Spleen (tissue), 11 donors: ENCODE measurements around the gene GNAZ. TPM values are rescaled to one million over a fixed set of nuclear protein-coding genes. Genes with fewer than 3 reads are reported as not detected.

ENCODE experiments used
- DNase-seq: peaks from one replicate; pipeline ENCODE4 v3.0.0-alpha.2; 2020
- H3K27ac ChIP-seq, 8 donors: fragments of 200-600 bp; sonication (generic) in 7 of 8; 1 replicate in 4 of 8; 2 replicates in 4 of 8; pipeline versions ENCODE4 v1.5.0 to v1.8.0; 2016 to 2021; ENCODE audit warnings: inconsistent platforms in 4 of 8, mild to moderate bottlenecking in 4 of 8, moderate library complexity in 1 of 8
- H3K27me3 ChIP-seq, 7 donors: fragments of 200-600 bp; sonication (generic) in 6 of 7; replicated peaks in 1 of 7; 1 replicate in 4 of 7; 2 replicates in 3 of 7; pipeline versions ENCODE4 v1.5.0 to v1.8.0; 2016 to 2021; ENCODE audit warnings: inconsistent platforms in 3 of 7, mild to moderate bottlenecking in 1 of 7
- H3K36me3 ChIP-seq, 6 donors: fragments of 200-600 bp; sonication (generic) in 5 of 6; 1 replicate in 4 of 6; 2 replicates in 2 of 6; pipeline versions ENCODE4 v1.5.0 to v1.8.0; 2016 to 2021; ENCODE audit warnings: inconsistent platforms in 2 of 6
- H3K4me1 ChIP-seq, 6 donors: fragments of 200-600 bp; sonication (generic) in 5 of 6; 1 replicate in 3 of 6; 2 replicates in 3 of 6; pipeline versions ENCODE4 v1.5.0 to v1.8.0; 2016 to 2021; ENCODE audit warnings: inconsistent platforms in 3 of 6
- H3K4me3 ChIP-seq, 8 donors: fragments of 200-600 bp; sonication (generic) in 7 of 8; 1 replicate in 4 of 8; 2 replicates in 4 of 8; pipeline versions ENCODE4 v1.5.0 to v1.8.0; 2016 to 2021; ENCODE audit warnings: inconsistent platforms in 4 of 8, mild to moderate bottlenecking in 4 of 8, moderate library complexity in 2 of 8
- H3K9me3 ChIP-seq, 8 donors: fragments of 200-600 bp; sonication (generic) in 7 of 8; 1 replicate in 4 of 8; 2 replicates in 4 of 8; pipeline versions ENCODE4 v1.5.0 to v1.8.0; 2016 to 2021; ENCODE audit warnings: inconsistent platforms in 4 of 8
- POLR2A ChIP-seq, 3 donors: fragments of 450-650 bp; IDR thresholded peaks; one replicate each; pipeline ENCODE4 v1.5.1; 2017; ENCODE audit warnings: antibody characterized with exemption in 3 of 3, mild to moderate bottlenecking in 1 of 3
- POLR2AphosphoS5 ChIP-seq, 3 donors: sonication (generic); formaldehyde crosslinking; IDR thresholded peaks; one replicate each; pipeline ENCODE4 v1.5.1; 2017; ENCODE audit warnings: antibody characterized with exemption in 3 of 3
- WGBS, 5 donors: extraction: QIAGEN DNeasy Blood & Tissue Kit in 3 of 5; methylation state at CpG; one replicate each; pipeline versions ENCODE4 v1.1.5 to v1.1.7; 2013 to 2018; 5-methylcytosine and 5-hydroxymethylcytosine counted together
- intact Hi-C: fragments of 100-400 bp; cut with DNase I; formaldehyde crosslinking; loops from one replicate; pipeline ENCODE4 v1.15.0; 2023; ENCODE audit warnings: low total_unique reads
- polyA plus RNA-seq, 3 donors: library from polyadenylated mRNA; stranded (reverse); fragments of 200-250 nt; gene quantifications; one replicate each; pipeline ENCODE4 v1.2.1, GENCODE V29; 2013
- total RNA-seq, 7 donors: library from RNA; depleted of rRNA in 3 of 7; stranded (reverse); fragments of >200 nt in 3 of 7; fragmentation: NEBNext Ultra II Directional in 4 of 7; extraction: Animal tissue kit (Norgen Biotek cat#: 25700) in 4 of 7; gene quantifications; one replicate each; pipeline versions ENCODE4 v1.1.0 to v1.2.1, GENCODE V29; 2016 to 2021
- TF ChIP-seq, protein P1 (sequence below), 11 experiments: fragments of 200-600 bp in 7 of 11; fragments of 450-650 bp in 4 of 11; sonication (generic) in 4 of 11; IDR thresholded peaks in 8 of 11; conservative IDR thresholded peaks in 3 of 11; 1 replicate in 7 of 11; 2 replicates in 4 of 11; pipeline versions ENCODE4 v1.4.0 to v1.8.0; 2016 to 2021; ENCODE audit warnings: antibody characterized with exemption in 11 of 11, inconsistent platforms in 4 of 11, mild to moderate bottlenecking in 1 of 11
- donor health status: healthy with polysubstance abuse.
- donor health status: DM: no; HTN: no; CAD: no; lungs with moderate emphysema.
- donor health status: DM: no; HTN: no; CAD: no.
- donor health status: Bipolar disorder and iron deficiency.
- donor health status: healthy.
- donor health status: DM: no; HTN: no; CAD: no.
- donor health status: DM: yes; HTN: yes; CAD: no.

GNAZ gene
- total and polyA plus RNA-seq, 10 donors: 2.3 to 11.8 (median 6.8) TPM

DNA sequence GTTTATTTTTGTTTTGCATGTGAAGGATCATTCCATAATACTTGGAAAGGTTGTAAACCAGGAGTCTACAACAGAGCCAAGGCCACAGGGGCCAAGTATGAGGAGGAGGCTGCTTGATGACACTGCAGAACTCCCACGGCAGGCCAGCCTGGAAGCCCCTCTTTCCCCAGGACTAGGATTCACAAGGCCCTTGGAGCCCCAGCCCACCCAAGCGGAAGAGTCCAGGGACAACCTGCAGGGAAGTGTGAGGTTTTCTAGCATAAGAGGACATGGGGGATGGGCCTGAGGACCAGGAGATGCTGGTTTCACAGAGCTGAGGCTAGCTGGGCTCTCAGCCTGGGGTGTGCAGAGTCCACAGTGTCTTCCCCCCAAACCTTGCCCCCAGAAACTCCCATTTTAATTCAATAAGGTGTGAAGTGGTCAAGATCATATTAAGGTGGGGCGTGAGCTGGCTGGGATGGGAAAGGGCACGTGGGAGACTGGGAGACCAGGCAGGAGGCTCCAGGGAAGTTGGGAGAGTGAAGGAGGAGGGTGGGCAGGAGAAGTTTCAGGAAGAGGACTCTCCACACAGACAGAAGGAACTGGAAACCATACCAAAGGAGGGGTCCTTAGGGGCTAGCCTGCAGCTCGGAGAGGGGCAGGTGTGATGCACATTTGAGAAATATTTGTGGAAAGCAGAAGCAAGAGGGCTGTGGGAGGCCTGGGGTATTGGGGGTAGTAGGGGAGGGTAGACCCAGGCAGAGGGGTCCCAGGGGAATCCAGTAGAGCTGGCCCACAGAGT, 12.4 kb downstream of the GNAZ start:
- TF ChIP-seq POLR2AphosphoS5 (IDR thresholded peaks at IDR 0.05): no peak
- no peak overlapping the region for H3K4me3 ChIP-seq
- intact Hi-C loops: no loop called here
- no peak for DNase-seq
- H3K4me1 ChIP-seq: peaks cover 4 to 30% (median 13%) of the 10 kb centered on the region in 6 donors
- H3K36me3 ChIP-seq: no peaks in the 10 kb centered on the region
- H3K27ac ChIP-seq: no peak overlapping the region
- WGBS, 5 donors: 79 to 91% (median 85%) methylated on average over 5 of the region's 5 CpGs
- no peaks in the 10 kb centered on the region for H3K27me3 ChIP-seq
- H3K9me3 ChIP-seq: no peaks in the 10 kb centered on the region

DNA sequence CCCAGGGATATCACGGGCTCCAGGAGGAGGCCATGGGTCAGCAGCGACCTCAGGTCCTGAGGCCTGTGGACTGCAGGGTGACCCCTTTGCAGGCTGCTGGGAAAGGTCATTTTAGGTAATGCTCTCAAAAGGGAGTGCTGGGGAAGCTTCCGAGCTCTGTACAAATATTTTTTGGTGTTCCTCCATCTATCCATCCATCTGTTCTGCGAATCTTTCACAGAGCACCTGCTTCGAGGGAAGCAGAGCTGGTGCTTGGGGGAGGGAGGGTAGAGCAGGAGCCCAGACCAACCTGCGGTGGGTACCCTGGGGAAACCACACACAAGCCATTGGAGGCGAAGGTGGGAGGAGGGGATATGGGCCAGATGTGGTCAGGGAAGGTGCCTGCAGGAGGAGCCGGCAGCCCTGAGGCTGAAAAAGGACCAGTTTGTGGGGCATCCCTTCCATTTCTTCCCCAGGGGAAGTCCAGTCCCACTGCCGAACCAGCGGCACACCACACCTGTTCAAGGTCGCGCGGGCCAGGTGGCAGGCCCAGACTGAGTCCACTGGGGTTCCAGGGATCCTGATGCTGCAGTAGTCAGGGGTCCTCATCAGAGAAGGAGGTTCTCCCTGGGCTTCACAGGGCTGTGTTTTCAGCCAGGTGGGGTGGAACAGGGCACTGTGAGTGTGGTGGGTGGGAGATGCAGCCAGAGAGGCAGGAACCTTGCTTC, 13.1 kb downstream of the GNAZ start:
- TF ChIP-seq POLR2A (IDR thresholded peaks at IDR 0.05) (no peak), POLR2AphosphoS5 (IDR thresholded peaks at IDR 0.05) (no peak)
- TF ChIP-seq, protein P1, sequence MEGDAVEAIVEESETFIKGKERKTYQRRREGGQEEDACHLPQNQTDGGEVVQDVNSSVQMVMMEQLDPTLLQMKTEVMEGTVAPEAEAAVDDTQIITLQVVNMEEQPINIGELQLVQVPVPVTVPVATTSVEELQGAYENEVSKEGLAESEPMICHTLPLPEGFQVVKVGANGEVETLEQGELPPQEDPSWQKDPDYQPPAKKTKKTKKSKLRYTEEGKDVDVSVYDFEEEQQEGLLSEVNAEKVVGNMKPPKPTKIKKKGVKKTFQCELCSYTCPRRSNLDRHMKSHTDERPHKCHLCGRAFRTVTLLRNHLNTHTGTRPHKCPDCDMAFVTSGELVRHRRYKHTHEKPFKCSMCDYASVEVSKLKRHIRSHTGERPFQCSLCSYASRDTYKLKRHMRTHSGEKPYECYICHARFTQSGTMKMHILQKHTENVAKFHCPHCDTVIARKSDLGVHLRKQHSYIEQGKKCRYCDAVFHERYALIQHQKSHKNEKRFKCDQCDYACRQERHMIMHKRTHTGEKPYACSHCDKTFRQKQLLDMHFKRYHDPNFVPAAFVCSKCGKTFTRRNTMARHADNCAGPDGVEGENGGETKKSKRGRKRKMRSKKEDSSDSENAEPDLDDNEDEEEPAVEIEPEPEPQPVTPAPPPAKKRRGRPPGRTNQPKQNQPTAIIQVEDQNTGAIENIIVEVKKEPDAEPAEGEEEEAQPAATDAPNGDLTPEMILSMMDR (IDR thresholded peaks at IDR 0.05 in 8 of 11, conservative IDR thresholded peaks at IDR 0.05 in 3 of 11): no peak
- no peak for DNase-seq
- Histone ChIP-seq H3K4me3 (no peak overlapping the region), H3K27me3 (no peaks in the 10 kb centered on the region), H3K27ac (no peak overlapping the region), H3K36me3 (no peaks in the 10 kb centered on the region), H3K9me3 (no peaks in the 10 kb centered on the region), H3K4me1 (peaks cover 4 to 31% (median 17%) of the 10 kb centered on the region in 6 donors)
- 84 to 89% (median 86%) methylated on average over 12 to 13 of the region's 13 CpGs for WGBS, 5 donors
- intact Hi-C loops: no loop called here

DNA sequence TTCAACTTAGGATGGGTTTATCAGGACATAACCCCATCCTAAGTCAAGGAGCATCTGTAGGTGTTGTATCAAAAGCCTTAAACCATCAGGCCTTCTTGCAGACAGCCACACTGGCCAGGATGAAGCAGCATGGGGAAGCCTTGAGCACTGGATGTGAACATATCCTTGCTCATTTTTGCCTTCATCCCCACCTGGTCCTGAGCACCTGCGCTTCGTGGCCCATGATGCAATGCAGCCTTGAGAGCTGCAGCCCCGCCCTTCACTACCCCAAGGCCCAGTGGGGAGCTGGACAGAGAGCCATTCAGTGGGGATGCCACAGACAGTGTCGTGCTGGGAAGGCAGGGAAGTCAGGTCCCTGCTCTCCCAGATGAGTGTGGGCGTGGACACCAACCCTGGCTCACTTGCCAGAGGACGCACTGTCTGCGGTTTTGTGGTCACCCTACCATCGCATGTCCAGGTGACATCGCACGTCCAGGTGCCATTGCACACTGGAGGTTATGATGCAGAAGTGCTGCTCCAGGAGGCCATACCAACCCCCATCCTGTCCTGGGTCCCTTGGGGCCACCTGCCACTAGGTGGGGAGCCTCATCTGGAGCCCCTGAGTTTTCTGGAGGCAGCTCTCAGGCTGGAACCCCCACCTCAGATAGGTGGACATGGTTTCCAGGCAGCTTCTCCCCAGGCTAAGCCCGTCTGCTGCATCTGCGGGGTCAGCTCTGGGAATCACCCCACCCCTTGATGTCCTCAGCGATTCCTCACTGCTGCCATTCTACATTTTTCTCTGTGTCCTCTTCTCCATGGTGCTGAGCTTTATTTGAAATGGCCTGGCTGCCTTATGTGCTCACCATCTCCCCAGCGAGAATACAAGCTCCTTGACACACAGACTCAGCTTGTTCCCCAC, 14.4 kb downstream of the GNAZ start:
- WGBS, 5 donors: 90 to 93% (median 91%) methylated on average over 7 to 14 of the region's 14 CpGs
- intact Hi-C loops: no loop called here
- Histone ChIP-seq H3K9me3 (no peaks in the 10 kb centered on the region), H3K27ac (no peak overlapping the region), H3K36me3 (no peaks in the 10 kb centered on the region), H3K27me3 (no peaks in the 10 kb centered on the region), H3K4me3 (no peak overlapping the region), H3K4me1 (peaks cover 4 to 29% (median 17%) of the 10 kb centered on the region in 6 donors)
- no peak for DNase-seq
- TF ChIP-seq, protein P1 (IDR thresholded peaks at IDR 0.05 in 8 of 11, conservative IDR thresholded peaks at IDR 0.05 in 3 of 11): no peak
- TF ChIP-seq POLR2A (IDR thresholded peaks at IDR 0.05): no peak

- H3K4me3 ChIP-seq: no peak overlapping the region
- TF ChIP-seq, protein P1 (IDR thresholded peaks at IDR 0.05 in 8 of 11, conservative IDR thresholded peaks at IDR 0.05 in 3 of 11): no peak
- TF ChIP-seq POLR2A (IDR thresholded peaks at IDR 0.05) (no peak), POLR2AphosphoS5 (IDR thresholded peaks at IDR 0.05) (no peak)
- no peak for DNase-seq
- 90 to 100% (median 97%) methylated on average over 3 of the region's 3 CpGs for WGBS, 5 donors
- no peaks in the 10 kb centered on the region for H3K27me3 ChIP-seq
- peaks cover 4 to 29% (median 17%) of the 10 kb centered on the region in 6 donors for H3K4me1 ChIP-seq
- no peak overlapping the region for H3K27ac ChIP-seq
- no peaks in the 10 kb centered on the region for H3K36me3 ChIP-seq
- H3K9me3 ChIP-seq: no peaks in the 10 kb centered on the region
- intact Hi-C loops: no loop called here
These were observed 15.0 kb downstream of the GNAZ start for GRCh38 chr22:23085351-23085671.
